ENCODE results near the gene PBX3. TPM values are rescaled to one million over a fixed set of nuclear protein-coding genes. Genes with fewer than 3 reads are reported as not detected.

PBX3 gene
- total RNA-seq, 2 donors from 2014 or later, result 21.4 to 40.2 TPM

DNA sequence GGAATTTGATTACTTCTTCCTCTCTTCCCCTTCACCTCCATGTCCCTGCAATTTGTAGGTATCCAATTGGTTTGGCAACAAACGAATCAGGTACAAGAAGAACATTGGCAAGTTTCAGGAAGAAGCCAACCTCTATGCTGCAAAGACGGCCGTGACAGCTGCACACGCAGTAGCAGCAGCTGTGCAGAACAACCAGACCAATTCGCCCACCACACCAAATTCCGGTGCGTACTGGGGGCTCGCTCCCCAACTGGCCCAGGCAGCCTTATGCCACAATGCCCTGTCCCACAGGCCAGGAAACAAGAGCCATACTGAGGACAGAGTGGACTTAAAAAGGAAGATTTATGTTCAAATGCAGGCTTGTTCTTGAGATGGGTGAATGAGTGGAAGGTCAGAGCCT is 213.5 kb downstream of the PBX3 start:
- ATAC-seq (no peak), DNase-seq (ENCODE audit: low spot score) (no peak)
- Mint-ChIP-seq H3K27me3 (no peaks in the 10 kb centered on the region), H3K4me1 (ENCODE audit: low read depth in 2 of 2) (no peaks in the 10 kb centered on the region), H3K27ac (no peak overlapping the region), H3K4me3 (no peak overlapping the region), H3K9me3 (no peaks in the 10 kb centered on the region), H3K36me3 (no peaks in the 10 kb centered on the region)

GRCh38 chr9:125961072-125961471 is 213.9 kb downstream of the PBX3 start:
- H3K4me3 Mint-ChIP-seq, result no peak overlapping the region
- DNase-seq (ENCODE audit: low spot score), result no peak
- no peak overlapping the region for H3K27ac Mint-ChIP-seq
- no peaks in the 10 kb centered on the region for H3K9me3 Mint-ChIP-seq
- no peaks in the 10 kb centered on the region for H3K36me3 Mint-ChIP-seq
- no peak for ATAC-seq
- H3K4me1 Mint-ChIP-seq (ENCODE audit: low read depth in 2 of 2), result no peaks in the 10 kb centered on the region
- H3K27me3 Mint-ChIP-seq, result no peaks in the 10 kb centered on the region

GRCh38 chr9:125963932-125964331 is 216.8 kb downstream of the PBX3 start:
- H3K4me1 Mint-ChIP-seq (ENCODE audit: low read depth in 2 of 2), result no peaks in the 10 kb centered on the region

GRCh38 chr9:125964702-125965225 is 217.6 kb downstream of the PBX3 start:
- Mint-ChIP-seq H3K4me1 (ENCODE audit: low read depth in 2 of 2) (no peaks in the 10 kb centered on the region), H3K27ac (no peak overlapping the region), H3K9me3 (no peaks in the 10 kb centered on the region), H3K36me3 (peaks cover 5% of the 10 kb centered on the region), H3K4me3 (no peak overlapping the region), H3K27me3 (no peaks in the 10 kb centered on the region)
- ATAC-seq (peak in 1 of 2 donors; percentile 28), DNase-seq (ENCODE audit: low spot score) (no peak)

More at GRCh38 chr9:125963932-125964331, 216.8 kb downstream of the PBX3 start:
- no peak for ATAC-seq
- Mint-ChIP-seq H3K36me3 (peaks cover 5% of the 10 kb centered on the region), H3K27me3 (no peaks in the 10 kb centered on the region), H3K27ac (no peak overlapping the region), H3K4me3 (no peak overlapping the region), H3K9me3 (no peaks in the 10 kb centered on the region)
- no peak for DNase-seq (ENCODE audit: low spot score)

- H3K4me3 Mint-ChIP-seq, result no peak overlapping the region
- H3K36me3 Mint-ChIP-seq, result peaks cover 5% of the 10 kb centered on the region
Measured at GRCh38 chr9:125965477-125965876, 218.3 kb downstream of the PBX3 start.

DNA sequence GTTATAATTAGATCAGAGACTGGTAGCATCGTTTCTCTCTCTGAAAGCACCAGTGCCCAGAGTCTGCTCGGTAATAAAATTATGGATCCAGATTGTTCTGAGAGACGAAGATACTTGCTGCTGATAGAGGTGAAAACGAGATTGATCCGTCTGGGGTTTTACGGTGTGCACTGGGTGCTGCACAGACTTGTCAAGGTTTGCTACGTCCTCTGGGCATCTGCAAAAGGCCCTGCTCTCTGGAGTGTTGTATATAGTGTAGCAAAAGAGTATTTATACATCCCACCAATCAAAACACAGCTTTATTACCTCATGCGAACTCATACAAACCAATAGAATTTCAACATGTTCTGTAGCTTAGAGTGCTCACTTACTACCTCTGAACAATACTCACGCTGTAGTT is 219.3 kb downstream of the PBX3 start:
- Mint-ChIP-seq H3K4me1 (ENCODE audit: low read depth in 2 of 2) (no peaks in the 10 kb centered on the region), H3K36me3 (peaks cover 5% of the 10 kb centered on the region), H3K27me3 (no peaks in the 10 kb centered on the region), H3K27ac (no peak overlapping the region), H3K4me3 (no peak overlapping the region), H3K9me3 (no peaks in the 10 kb centered on the region)
- DNase-seq (ENCODE audit: low spot score) (no peak), ATAC-seq (no peak)

More at GRCh38 chr9:125965477-125965876, 218.3 kb downstream of the PBX3 start:
- no peak for ATAC-seq
- H3K9me3 Mint-ChIP-seq, result no peaks in the 10 kb centered on the region
- H3K27ac Mint-ChIP-seq, result no peak overlapping the region
- no peaks in the 10 kb centered on the region for H3K27me3 Mint-ChIP-seq
- no peaks in the 10 kb centered on the region for H3K4me1 Mint-ChIP-seq (ENCODE audit: low read depth in 2 of 2)
- DNase-seq (ENCODE audit: low spot score), result no peak

DNA sequence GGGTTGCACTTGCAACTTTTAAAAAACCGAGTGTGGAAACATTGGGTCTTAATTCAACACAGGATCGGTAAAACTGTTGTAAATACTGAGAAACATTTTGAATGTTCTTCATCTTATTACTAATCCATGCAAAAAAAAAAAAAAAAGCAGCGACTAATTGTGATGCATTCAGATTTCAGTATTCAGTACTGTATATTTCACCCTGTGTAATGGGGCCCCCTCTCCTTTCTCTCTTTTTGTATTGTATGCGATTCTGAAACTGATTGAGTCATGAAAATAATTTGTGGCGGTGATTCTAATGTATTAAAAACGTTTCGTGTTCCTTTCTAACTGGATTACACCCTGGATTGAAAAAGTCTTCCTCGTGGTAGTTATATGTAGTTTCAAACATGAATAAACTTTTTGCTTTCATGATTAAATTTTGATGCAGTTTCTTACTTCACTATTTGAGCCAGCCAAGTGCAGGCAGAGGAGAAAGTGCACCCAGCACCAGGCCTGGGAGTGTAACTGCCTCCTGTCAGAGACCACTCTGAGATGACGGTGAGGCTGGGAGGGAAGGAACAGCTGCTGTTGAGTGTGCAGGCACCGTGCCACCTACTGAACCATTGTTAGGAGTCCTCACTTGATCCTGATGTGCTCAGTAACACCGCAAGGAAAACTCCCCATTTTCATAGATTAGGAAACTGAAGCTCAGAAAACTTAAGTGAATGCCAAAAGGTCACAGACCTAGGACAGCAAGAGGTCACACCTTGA is 220.0 kb downstream of the PBX3 start:
- DNase-seq (ENCODE audit: low spot score) (no peak), ATAC-seq (no peak)
- Mint-ChIP-seq H3K36me3 (peaks cover 5% of the 10 kb centered on the region), H3K4me1 (ENCODE audit: low read depth in 2 of 2) (no peaks in the 10 kb centered on the region), H3K4me3 (no peak overlapping the region), H3K27ac (no peak overlapping the region), H3K27me3 (no peaks in the 10 kb centered on the region), H3K9me3 (no peaks in the 10 kb centered on the region)

- Mint-ChIP-seq H3K27me3 (no peaks in the 10 kb centered on the region), H3K27ac (no peak overlapping the region), H3K9me3 (no peaks in the 10 kb centered on the region), H3K36me3 (peaks cover 5% of the 10 kb centered on the region), H3K4me3 (no peak overlapping the region), H3K4me1 (ENCODE audit: low read depth in 2 of 2) (no peaks in the 10 kb centered on the region)
- DNase-seq (ENCODE audit: low spot score) (no peak), ATAC-seq (no peak)
Measured at GRCh38 chr9:125968714-125969374, 221.7 kb downstream of the PBX3 start.

DNA sequence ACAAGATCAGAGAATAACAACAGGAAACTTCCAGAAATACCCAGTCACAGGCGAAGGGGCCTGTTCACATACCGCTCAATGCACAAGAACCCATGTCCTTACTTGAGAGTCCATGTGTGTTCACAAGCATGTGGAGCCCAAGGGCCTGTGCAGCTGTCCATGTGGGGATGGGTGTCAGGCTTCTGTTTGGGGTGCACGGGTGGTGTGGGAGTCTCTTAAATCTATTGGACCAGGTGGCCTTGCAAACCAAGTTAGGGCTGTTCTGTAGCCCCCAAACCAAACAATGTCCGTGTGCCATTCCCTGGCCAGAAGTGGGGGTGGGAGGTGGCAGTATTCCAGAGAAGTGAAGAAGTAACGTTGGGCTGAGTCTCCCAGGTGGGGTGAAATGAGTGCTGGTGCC is 222.3 kb downstream of the PBX3 start:
- H3K9me3 Mint-ChIP-seq, result no peaks in the 10 kb centered on the region
- ATAC-seq (no peak), DNase-seq (ENCODE audit: low spot score) (no peak)
- H3K36me3 Mint-ChIP-seq, result peaks cover 5% of the 10 kb centered on the region
- H3K4me1 Mint-ChIP-seq (ENCODE audit: low read depth in 2 of 2), result no peaks in the 10 kb centered on the region
- H3K27ac Mint-ChIP-seq, result no peak overlapping the region
- H3K4me3 Mint-ChIP-seq, result no peak overlapping the region
- H3K27me3 Mint-ChIP-seq, result no peaks in the 10 kb centered on the region

- H3K4me1 Mint-ChIP-seq (ENCODE audit: low read depth in 2 of 2), result no peaks in the 10 kb centered on the region
- no peaks in the 10 kb centered on the region for H3K9me3 Mint-ChIP-seq
- peaks cover 5% of the 10 kb centered on the region for H3K36me3 Mint-ChIP-seq
- no peak for DNase-seq (ENCODE audit: low spot score)
- no peak overlapping the region for H3K27ac Mint-ChIP-seq
- H3K27me3 Mint-ChIP-seq, result no peaks in the 10 kb centered on the region
- H3K4me3 Mint-ChIP-seq, result no peak overlapping the region
- ATAC-seq, result no peak
Measured at GRCh38 chr9:125969868-125970267, 222.7 kb downstream of the PBX3 start.

GRCh38 chr9:125970340-125970739 is 223.2 kb downstream of the PBX3 start:
- DNase-seq (ENCODE audit: low spot score) (no peak), ATAC-seq (no peak)
- no peaks in the 10 kb centered on the region for H3K4me1 Mint-ChIP-seq (ENCODE audit: low read depth in 2 of 2)
- no peak overlapping the region for H3K27ac Mint-ChIP-seq
- no peaks in the 10 kb centered on the region for H3K27me3 Mint-ChIP-seq
- H3K36me3 Mint-ChIP-seq, result peaks cover 5% of the 10 kb centered on the region
- H3K9me3 Mint-ChIP-seq, result no peaks in the 10 kb centered on the region
- H3K4me3 Mint-ChIP-seq, result no peak overlapping the region

GRCh38 chr9:125971050-125971449 is 223.9 kb downstream of the PBX3 start:
- Mint-ChIP-seq H3K27me3 (no peaks in the 10 kb centered on the region), H3K9me3 (no peaks in the 10 kb centered on the region), H3K36me3 (peaks cover 5% of the 10 kb centered on the region), H3K4me3 (no peak overlapping the region), H3K4me1 (ENCODE audit: low read depth in 2 of 2) (no peaks in the 10 kb centered on the region), H3K27ac (no peak overlapping the region)
- DNase-seq (ENCODE audit: low spot score) (no peak), ATAC-seq (no peak)

GRCh38 chr9:125972012-125972729 is 225.0 kb downstream of the PBX3 start:
- Mint-ChIP-seq H3K27ac (no peak overlapping the region), H3K27me3 (peaks cover 0 to 1% of the 10 kb centered on the region in 2 donors), H3K4me1 (ENCODE audit: low read depth in 2 of 2) (no peaks in the 10 kb centered on the region), H3K4me3 (no peak overlapping the region), H3K36me3 (no peaks in the 10 kb centered on the region), H3K9me3 (no peaks in the 10 kb centered on the region)
- ATAC-seq (no peak), DNase-seq (ENCODE audit: low spot score) (no peak)

- Mint-ChIP-seq H3K27ac (no peak overlapping the region), H3K4me1 (ENCODE audit: low read depth in 2 of 2) (no peaks in the 10 kb centered on the region), H3K9me3 (no peaks in the 10 kb centered on the region), H3K27me3 (peaks cover 0 to 2% of the 10 kb centered on the region in 2 donors), H3K36me3 (no peaks in the 10 kb centered on the region), H3K4me3 (no peak overlapping the region)
- DNase-seq (ENCODE audit: low spot score) (no peak), ATAC-seq (no peak)
Measured at GRCh38 chr9:125973547-125973946, 226.4 kb downstream of the PBX3 start.

Data from natural killer cell treated with Interleukin-12 subunit alpha and Interleukin-12 subunit beta and Interleukin-15 and Interleukin-18, amount 100 ng/mL, for 72 hours (primary cell).